ENCODE measurements around the gene TNS4. TPM values are rescaled to one million over a fixed set of nuclear protein-coding genes. Genes with fewer than 3 reads are reported as not detected.
A peak's percentile ranks its signal among the peaks of the same experiment; 100 is the strongest.

Gene TNS4
- polyA plus RNA-seq, 5 donors: 0.05 to 0.28 (median 0.20) TPM

GRCh38 chr17:40457964-40458791, 43.2 kb downstream of the TNS4 start:
- peak in 1 of 2 donors; percentile 64 for DNase-seq

GRCh38 chr17:40457369-40457768, 44.1 kb downstream of the TNS4 start:
- DNase-seq: no peak

- no peak for DNase-seq
Observed at GRCh38 chr17:40456396-40456951, 44.9 kb downstream of the TNS4 start.

DNA sequence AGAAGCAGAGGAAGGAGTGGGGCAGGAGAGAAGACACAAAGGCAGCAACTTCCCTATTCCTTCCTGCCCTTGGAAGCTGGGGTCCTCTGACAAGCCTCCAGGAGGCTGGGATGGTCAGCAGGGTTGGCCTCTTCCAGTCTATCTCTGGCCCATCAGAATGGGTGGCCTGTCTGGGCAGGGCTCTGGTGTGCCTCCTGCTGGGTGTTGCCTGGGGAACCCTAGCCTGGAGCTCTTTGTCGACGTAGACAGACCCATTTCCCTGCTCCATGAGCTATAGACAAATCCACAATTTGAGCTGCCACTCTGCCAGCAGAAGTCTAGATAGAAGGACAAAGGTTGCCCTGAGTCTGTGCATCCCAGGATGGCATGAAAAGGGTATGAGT, 46.8 kb downstream of the TNS4 start:
- DNase-seq: no peak

- DNase-seq: no peak
Observed at GRCh38 chr17:40453881-40454612, 47.4 kb downstream of the TNS4 start.

GRCh38 chr17:40452921-40453378, 48.5 kb downstream of the TNS4 start:
- DNase-seq: no peak

DNA sequence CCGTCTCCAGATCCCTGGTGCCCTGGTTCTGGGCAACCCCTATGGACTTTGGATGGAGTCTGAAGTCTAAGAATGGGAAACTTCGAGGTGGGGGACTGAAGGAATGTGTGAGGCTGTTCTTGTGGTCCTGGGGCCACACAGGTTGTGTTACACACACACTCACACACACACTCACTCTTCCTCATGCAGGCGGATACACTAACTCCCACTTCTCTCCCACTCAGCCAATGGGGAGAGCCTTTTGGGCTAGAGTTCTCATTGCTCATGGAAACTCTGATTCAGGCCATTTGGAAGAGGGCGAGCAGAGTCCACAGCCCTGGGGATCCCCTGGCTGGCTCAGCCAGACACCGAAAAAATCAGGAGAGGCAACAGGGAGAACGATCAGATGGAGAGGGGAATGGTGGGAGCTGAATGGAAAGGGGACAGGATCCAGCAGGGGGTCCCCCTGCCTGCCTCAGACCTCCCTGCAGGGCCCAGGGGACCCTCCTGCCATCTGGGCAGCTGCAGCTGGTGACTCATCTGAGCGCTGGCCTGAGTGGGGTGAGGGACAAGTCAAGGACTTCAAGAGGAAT, 49.1 kb downstream of the TNS4 start:
- DNase-seq: no peak

DNA sequence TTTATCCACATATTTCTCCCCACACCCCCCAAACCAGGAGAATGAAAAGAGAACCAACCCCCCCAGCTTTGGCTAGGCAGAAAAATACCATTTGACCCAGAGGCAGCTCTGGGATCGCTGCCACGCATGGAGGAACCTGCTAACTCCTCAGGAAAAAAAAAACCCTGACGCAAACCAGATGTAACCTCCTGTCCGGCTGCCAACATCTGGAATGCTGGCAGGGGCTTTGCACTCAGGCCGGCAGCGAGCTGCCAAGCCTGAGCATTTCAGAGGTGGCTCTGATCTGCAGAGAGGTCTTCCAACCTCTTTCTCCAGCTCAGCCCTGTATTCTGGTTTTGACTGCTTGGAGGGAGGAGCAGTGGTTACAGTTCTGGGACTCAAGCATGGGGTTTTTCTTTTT, 50.0 kb downstream of the TNS4 start:
- DNase-seq: no peak

DNA sequence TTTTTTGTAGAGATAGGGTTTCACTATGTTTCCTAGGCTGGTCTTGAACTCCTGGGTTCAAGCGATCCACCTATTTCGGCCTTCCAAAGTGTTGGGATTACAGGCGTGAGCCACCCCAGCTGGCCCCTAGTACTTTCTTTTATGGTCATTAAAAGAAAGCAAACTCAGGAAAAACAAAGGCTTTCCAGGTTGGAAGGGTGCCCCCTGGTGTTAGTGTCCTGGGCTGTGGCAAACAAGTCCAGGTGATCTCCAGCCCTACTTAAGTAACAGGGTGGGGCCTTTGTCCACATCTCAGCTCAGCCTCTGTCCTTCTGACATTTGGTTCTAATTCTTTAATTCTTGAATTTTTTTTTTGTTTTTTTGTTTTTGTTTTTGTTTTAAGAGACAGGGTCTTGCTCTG, 51.2 kb downstream of the TNS4 start:
- no peak for DNase-seq

DNA sequence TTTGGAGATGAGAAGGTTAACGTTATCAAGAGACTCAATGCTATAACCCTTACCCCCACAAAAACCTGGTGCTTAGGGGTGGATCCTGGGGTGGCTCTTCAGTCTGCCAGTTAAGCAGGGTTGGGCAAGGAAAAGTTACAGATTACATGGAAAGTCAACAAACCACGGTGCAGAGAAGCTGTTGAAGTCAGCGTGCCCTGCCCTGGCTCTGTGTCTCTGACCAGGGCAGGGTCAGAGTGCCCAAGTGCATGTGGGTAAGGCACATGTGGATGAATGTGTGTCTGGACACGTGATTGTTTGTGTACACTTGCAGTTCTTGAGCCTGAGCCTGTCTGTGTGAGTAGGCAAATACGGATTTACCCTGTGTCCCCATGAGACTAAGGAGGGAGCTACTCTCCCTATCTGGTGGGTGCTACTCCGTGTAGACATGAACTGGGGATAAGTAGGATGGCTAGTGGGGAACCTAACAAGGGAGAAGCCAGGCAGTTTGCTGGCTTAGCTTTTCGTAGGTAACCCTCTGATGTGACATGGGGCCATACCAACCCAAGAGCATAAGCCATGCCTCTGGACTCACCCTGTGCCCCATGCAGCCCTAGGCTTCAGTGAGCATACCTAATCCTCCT, 52.7 kb downstream of the TNS4 start:
- DNase-seq: no peak

DNA sequence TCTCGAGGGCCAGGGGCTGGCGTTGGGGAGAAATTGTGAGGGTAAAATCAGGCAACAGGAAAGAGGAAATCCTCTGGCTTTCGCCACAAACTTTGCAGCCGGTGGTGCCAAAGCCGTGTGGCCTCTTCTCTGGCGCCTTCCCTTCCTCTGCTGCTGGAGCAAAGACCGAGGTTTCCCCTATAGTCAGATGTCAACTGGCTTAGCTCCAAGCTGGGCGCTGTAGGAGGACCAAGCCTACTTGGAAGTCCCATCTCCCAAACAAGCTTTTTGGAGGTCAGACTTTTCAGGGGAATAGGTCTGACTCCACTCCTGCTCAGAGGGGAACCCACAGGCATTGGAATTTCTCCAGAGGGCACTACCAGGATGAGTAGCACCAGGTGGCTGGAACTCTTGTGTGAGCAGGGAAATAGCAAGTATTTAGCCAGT, 53.2 kb downstream of the TNS4 start:
- no peak for DNase-seq

DNA sequence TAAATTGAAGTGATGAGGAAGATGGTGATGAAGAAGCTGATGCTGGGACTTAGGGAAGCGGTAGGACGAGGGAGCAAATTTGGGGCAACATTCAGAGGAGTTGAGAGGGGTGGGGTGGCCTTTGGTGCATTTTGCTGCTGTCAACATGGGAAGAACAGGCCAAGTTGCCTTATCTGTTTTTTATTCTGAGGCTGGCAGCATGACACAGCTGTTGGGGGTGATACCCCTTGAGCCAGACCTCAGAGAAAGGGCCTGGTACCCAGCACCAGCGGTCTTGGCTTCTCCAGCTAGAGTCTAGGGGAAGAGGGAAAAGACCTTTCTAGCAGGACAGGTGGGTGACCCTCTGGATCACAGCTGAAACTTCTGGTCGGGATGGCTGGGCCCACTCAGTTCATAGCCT, 53.6 kb downstream of the TNS4 start:
- DNase-seq: no peak

- DNase-seq: no peak
Observed at GRCh38 chr17:40447148-40447644, 54.2 kb downstream of the TNS4 start.

DNA sequence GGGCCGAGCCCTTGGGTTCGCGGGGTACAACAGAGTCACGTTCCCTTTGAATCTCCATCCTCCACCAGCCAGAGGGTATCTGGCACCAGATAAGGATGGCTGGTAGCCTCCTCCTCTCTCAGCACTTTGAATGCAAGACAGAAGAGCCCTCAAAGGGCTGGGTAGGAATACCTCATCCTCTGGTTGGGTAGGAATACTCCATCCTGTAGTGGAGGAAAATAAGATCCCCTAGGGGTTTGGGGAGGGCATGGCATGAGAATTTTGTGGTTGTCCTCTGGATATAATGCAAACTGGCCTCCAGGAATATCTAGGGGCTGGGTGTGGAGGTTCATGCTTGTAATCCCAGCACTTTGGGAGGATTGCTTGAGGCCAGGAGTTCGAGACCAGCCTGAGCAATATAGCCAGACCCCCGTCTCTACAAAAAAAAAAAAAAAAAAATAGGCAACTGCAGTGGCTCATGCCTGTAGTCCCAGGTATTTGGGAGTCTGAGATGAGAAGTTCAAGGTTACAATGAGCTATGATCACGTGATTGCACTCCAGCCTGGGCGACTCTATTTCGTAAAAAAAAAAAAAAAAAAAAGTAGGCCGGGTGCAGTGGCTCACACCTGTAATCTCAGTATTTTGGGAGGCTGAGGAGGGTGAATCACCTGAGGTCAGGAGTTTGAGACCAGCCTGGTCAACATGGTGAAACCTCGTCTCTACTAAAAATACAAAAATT, 55.5 kb downstream of the TNS4 start:
- DNase-seq: no peak

DNA sequence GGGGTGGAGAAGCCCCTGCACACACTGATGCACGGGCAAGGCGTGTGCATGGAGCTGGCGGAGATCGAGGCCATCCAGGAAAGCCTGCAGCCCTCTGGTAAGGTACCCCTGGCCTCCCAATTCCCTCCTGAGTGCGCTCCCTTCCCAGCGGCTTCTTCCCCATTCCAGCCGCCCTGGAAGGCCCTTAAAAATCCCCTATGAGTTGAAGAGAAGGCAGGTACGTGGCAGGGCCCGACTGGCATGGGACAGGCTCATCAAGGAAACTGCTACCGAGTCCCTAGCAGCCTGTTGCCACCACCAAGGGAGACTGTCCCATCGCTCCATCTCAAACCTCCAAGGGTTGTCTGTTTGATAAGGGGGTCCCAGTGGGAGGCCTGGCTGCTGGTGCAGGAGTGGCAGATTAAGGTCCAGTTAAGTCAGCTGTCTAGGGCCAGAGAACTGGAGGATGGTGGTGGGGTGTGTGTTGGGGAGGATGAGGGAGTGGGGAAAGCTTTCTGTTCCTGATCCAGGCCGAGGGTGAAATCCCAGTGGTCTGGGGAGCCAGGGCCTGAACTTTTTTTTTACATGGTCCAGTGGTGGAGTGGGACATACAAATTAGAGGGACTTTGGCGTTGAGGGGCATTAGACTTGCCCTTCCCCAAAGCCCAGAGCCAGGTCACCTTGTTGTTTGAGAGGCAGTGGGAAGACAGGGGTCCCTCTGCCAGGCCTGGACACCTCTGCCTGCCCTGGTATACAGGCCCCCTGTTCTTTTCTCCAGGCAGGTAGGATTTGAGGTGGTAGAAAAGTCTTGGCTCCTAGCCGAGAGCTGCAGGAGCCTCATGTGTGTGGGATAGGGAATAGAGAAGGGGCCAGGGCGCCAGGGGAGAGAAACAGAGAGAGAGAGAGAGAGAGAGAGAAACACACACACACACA, 57.2 kb downstream of the TNS4 start:
- DNase-seq: no peak

DNA sequence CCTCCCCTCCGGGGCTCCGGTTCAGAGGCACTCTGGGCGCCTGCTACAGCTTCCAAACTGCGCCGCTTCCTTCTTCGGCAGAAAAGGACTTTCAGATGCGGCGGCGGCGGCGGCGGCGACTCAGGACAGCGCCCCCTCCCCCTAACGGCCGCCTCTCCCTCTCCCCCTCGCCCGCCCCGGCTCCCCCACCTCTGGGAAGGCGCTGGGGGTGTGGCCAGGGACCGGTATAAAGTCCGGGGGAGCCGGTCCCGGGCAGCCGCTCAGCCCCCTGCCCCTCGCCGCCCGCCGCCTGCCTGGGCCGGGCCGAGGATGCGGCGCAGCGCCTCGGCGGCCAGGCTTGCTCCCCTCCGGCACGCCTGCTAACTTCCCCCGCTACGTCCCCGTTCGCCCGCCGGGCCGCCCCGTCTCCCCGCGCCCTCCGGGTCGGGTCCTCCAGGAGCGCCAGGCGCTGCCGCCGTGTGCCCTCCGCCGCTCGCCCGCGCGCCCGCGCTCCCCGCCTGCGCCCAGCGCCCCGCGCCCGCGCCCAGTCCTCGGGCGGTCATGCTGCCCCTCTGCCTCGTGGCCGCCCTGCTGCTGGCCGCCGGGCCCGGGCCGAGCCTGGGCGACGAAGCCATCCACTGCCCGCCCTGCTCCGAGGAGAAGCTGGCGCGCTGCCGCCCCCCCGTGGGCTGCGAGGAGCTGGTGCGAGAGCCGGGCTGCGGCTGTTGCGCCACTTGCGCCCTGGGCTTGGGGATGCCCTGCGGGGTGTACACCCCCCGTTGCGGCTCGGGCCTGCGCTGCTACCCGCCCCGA, 58.0 kb downstream of the TNS4 start, which contains the start of gene IGFBP4:
Gene IGFBP4 (plus strand): TSS at position 255 of the 792 bp plus-strand sequence. CDS start 286 bp downstream, at position 541.
- peak in 1 of 2 donors; percentile 72 for DNase-seq

- DNase-seq: no peak
Observed at GRCh38 chr17:40442392-40443195, 58.8 kb downstream of the TNS4 start.

DNA sequence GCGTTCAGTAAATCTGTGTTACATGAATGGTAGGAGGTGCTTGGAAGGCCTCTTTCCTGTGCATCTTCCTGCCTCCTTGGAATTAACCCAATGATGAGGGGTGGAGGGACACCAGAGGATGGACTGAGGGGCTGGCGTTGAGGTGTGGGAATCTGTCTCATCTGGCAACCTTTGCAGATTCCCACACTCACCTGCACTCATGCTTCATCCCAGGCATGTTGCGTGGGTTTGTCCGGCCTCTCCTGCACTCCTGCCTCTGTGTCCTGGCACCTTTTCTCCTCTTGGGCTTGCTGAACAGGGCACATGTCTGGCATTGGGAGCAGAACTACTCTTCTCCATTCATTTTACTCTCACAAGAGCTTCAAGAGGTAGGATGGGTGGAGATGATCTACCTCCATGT, 61.3 kb downstream of the TNS4 start:
- DNase-seq: no peak
